Vagina (tissue), 2 donors: ENCODE measurements around the gene SUPT3H. TPM values are rescaled to one million over a fixed set of nuclear protein-coding genes. Genes with fewer than 3 reads are reported as not detected.
"Not testable (repeated sequence)": the region's sequence is repeated elsewhere in the genome, so short reads cannot be mapped to it uniquely, and the experiment has no call there.

Source experiments
- DNase-seq, 2 donors: peaks; one replicate each; pipeline ENCODE4 v3.0.0-alpha.2; 2017; ENCODE audit errors: extremely low spot score in 2 of 2
- H3K27ac ChIP-seq: fragments of 200-600 bp; sonication (generic); one replicate; pipeline ENCODE4 v1.5.1; 2019
- H3K27me3 ChIP-seq: fragments of 200-600 bp; sonication (generic); one replicate; pipeline ENCODE4 v1.5.1; 2019
- H3K36me3 ChIP-seq, 2 donors: fragments of 200-600 bp; sonication (generic); one replicate each; pipeline ENCODE4 v1.5.1; 2017 to 2019
- H3K4me1 ChIP-seq: fragments of 200-600 bp; sonication (generic); one replicate; pipeline ENCODE4 v1.5.1; 2019
- H3K4me3 ChIP-seq, 2 donors: fragments of 200-600 bp; sonication (generic); 1 replicate in 1 of 2; 2 replicates in 1 of 2; pipeline ENCODE4 v1.5.1; 2016 to 2019
- H3K9me3 ChIP-seq: fragments of 200-600 bp; sonication (generic); one replicate; pipeline ENCODE4 v1.5.1; 2019
- CTCF ChIP-seq, 3 experiments: fragments of 450-650 bp in 2 of 3; fragments of 200-600 bp in 1 of 3; sonication (generic) in 1 of 3; IDR thresholded peaks; one replicate each; pipeline ENCODE4 v1.5.1; 2017 to 2019; ENCODE audit warnings: antibody characterized with exemption in 3 of 3, mild to moderate bottlenecking in 2 of 3, moderate library complexity in 2 of 3
- POLR2A ChIP-seq, 2 donors: fragments of 450-650 bp; IDR thresholded peaks; one replicate each; pipeline ENCODE4 v1.6.1; 2017; ENCODE audit warnings: antibody characterized with exemption in 2 of 2, mild to moderate bottlenecking in 2 of 2, moderate library complexity in 2 of 2
- POLR2AphosphoS5 ChIP-seq, 2 donors: sonication (generic); formaldehyde crosslinking; IDR thresholded peaks; one replicate each; pipeline ENCODE4 v1.9.0; 2017; ENCODE audit warnings: antibody characterized with exemption in 2 of 2, mild to moderate bottlenecking in 2 of 2, low read depth in 1 of 2; ENCODE audit not compliant: insufficient read depth in 1 of 2
- intact Hi-C: fragments of 100-400 bp; cut with DNase I; formaldehyde crosslinking; loops from one replicate; pipeline ENCODE4 v1.15.1; 2023
- total RNA-seq: library from RNA; depleted of rRNA; stranded (reverse); fragments of >200 nt; gene quantifications from one replicate; pipeline ENCODE4 v1.2.3, GENCODE V29; 2016

The SUPT3H gene
- total RNA-seq, 1 donor from 2014 or later, result 4.2 TPM

GRCh38 chr6:45302832-45303231, 74.9 kb downstream of the SUPT3H start:
- DNase-seq, result no peak

GRCh38 chr6:45301348-45302142, 76.2 kb downstream of the SUPT3H start:
- DNase-seq, result no peak
- no peaks in the 10 kb centered on the region for H3K4me1 ChIP-seq
- H3K4me3 ChIP-seq, result no peak overlapping the region
- H3K9me3 ChIP-seq, result no peaks in the 10 kb centered on the region
- H3K27ac ChIP-seq, result no peak overlapping the region
- intact Hi-C loops, result no loop called here
- TF ChIP-seq POLR2AphosphoS5 (IDR thresholded peaks at IDR 0.05; ENCODE audit: insufficient read depth in 1 of 2, low read depth in 1 of 2) (no peak), CTCF (IDR thresholded peaks at IDR 0.05) (no peak), POLR2A (IDR thresholded peaks at IDR 0.05) (no peak)
- no peaks in the 10 kb centered on the region for H3K27me3 ChIP-seq
- H3K36me3 ChIP-seq, result no peaks in the 10 kb centered on the region

More at GRCh38 chr6:45302832-45303231, 74.9 kb downstream of the SUPT3H start:
- TF ChIP-seq POLR2A (IDR thresholded peaks at IDR 0.05), result no peak
- TF ChIP-seq CTCF (IDR thresholded peaks at IDR 0.05), result no peak
- no peak for TF ChIP-seq POLR2AphosphoS5 (IDR thresholded peaks at IDR 0.05; ENCODE audit: insufficient read depth in 1 of 2, low read depth in 1 of 2)
- Histone ChIP-seq H3K4me1 (no peaks in the 10 kb centered on the region), H3K27me3 (no peaks in the 10 kb centered on the region), H3K36me3 (no peaks in the 10 kb centered on the region), H3K9me3 (no peaks in the 10 kb centered on the region), H3K27ac (no peak overlapping the region), H3K4me3 (no peak overlapping the region)
- intact Hi-C loops, result no loop called here

GRCh38 chr6:45300736-45301135, 77.0 kb downstream of the SUPT3H start:
- TF ChIP-seq CTCF (IDR thresholded peaks at IDR 0.05) (no peak), POLR2AphosphoS5 (IDR thresholded peaks at IDR 0.05; ENCODE audit: insufficient read depth in 1 of 2, low read depth in 1 of 2) (no peak), POLR2A (IDR thresholded peaks at IDR 0.05) (no peak)
- intact Hi-C loops, result no loop called here
- no peak for DNase-seq

GRCh38 chr6:45299096-45299581, 78.6 kb downstream of the SUPT3H start:
- TF ChIP-seq CTCF (IDR thresholded peaks at IDR 0.05) (no peak), POLR2AphosphoS5 (IDR thresholded peaks at IDR 0.05; ENCODE audit: insufficient read depth in 1 of 2, low read depth in 1 of 2) (no peak), POLR2A (IDR thresholded peaks at IDR 0.05) (no peak)
- Histone ChIP-seq H3K4me3 (no peak overlapping the region), H3K9me3 (no peaks in the 10 kb centered on the region), H3K27ac (no peak overlapping the region), H3K27me3 (no peaks in the 10 kb centered on the region), H3K36me3 (no peaks in the 10 kb centered on the region), H3K4me1 (no peaks in the 10 kb centered on the region)
- intact Hi-C loops, result no loop called here
- no peak for DNase-seq

More at GRCh38 chr6:45300736-45301135, 77.0 kb downstream of the SUPT3H start:
- H3K27me3 ChIP-seq, result no peaks in the 10 kb centered on the region
- H3K4me3 ChIP-seq, result no peak overlapping the region
- no peaks in the 10 kb centered on the region for H3K9me3 ChIP-seq
- H3K27ac ChIP-seq, result no peak overlapping the region
- H3K36me3 ChIP-seq, result no peaks in the 10 kb centered on the region
- no peaks in the 10 kb centered on the region for H3K4me1 ChIP-seq

- Histone ChIP-seq H3K4me3 (no peak overlapping the region), H3K27ac (no peak overlapping the region), H3K4me1 (no peaks in the 10 kb centered on the region), H3K9me3 (no peaks in the 10 kb centered on the region), H3K36me3 (no peaks in the 10 kb centered on the region), H3K27me3 (no peaks in the 10 kb centered on the region)
- intact Hi-C loops, result no loop called here
- TF ChIP-seq CTCF (IDR thresholded peaks at IDR 0.05) (no peak), POLR2A (IDR thresholded peaks at IDR 0.05) (no peak), POLR2AphosphoS5 (IDR thresholded peaks at IDR 0.05; ENCODE audit: insufficient read depth in 1 of 2, low read depth in 1 of 2) (no peak)
- DNase-seq, result no peak
These were observed 80.4 kb downstream of the SUPT3H start for GRCh38 chr6:45297320-45297719.

GRCh38 chr6:45294065-45294701, 83.6 kb downstream of the SUPT3H start:
- H3K4me3 ChIP-seq, H3K36me3 ChIP-seq, H3K27ac ChIP-seq, intact Hi-C loops, DNase-seq, H3K27me3 ChIP-seq, H3K4me1 ChIP-seq, H3K9me3 ChIP-seq: not testable (repeated sequence)
